ENCODE measurements around the gene TBC1D2B. TPM values are rescaled to one million over a fixed set of nuclear protein-coding genes. Genes with fewer than 3 reads are reported as not detected.
A peak's percentile ranks its signal among the peaks of the same experiment; 100 is the strongest.

The TBC1D2B gene
- total RNA-seq, 4 donors from 2014 or later = 32.4 to 41.7 (median 35.3) TPM

DNA sequence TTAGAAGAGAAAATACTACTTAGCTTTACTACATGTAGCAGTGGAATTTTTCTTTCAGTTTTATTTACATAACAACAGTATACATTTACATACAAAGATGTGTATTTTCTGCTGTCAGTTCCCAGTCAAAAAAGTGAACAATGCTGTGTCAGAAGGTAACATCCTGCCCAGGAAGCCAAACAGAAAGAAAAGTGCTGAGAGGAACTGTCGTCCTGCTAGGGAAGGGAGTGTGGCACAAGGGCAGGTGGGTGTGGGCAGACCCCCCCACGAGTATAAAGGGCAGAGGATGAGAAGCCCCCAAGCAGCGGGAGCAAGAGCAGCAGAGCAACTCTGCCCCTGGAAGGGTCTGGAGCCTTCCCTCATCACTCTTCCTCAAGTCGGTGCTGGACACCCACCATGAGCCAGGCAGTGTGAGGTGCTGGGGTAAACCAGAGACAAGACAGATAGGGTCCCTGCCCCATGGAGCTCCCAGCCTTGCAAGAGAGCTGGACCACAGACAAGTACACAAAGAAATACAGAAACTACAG is 39.7 kb downstream of the TBC1D2B start:
- WGBS, 2 donors = 61 to 70% methylated on average over 4 of the region's 4 CpGs
- no peak for DNase-seq (ENCODE audit: low spot score in 2 of 2)
- no peak overlapping the region for H3K4me3 ChIP-seq (ENCODE audit: low read depth, poor library complexity, severe bottlenecking)
- TF ChIP-seq, protein P1, sequence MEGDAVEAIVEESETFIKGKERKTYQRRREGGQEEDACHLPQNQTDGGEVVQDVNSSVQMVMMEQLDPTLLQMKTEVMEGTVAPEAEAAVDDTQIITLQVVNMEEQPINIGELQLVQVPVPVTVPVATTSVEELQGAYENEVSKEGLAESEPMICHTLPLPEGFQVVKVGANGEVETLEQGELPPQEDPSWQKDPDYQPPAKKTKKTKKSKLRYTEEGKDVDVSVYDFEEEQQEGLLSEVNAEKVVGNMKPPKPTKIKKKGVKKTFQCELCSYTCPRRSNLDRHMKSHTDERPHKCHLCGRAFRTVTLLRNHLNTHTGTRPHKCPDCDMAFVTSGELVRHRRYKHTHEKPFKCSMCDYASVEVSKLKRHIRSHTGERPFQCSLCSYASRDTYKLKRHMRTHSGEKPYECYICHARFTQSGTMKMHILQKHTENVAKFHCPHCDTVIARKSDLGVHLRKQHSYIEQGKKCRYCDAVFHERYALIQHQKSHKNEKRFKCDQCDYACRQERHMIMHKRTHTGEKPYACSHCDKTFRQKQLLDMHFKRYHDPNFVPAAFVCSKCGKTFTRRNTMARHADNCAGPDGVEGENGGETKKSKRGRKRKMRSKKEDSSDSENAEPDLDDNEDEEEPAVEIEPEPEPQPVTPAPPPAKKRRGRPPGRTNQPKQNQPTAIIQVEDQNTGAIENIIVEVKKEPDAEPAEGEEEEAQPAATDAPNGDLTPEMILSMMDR (IDR thresholded peaks at IDR 0.05) = no peak
- TF ChIP-seq POLR2A (IDR thresholded peaks at IDR 0.05) = no peak
- intact Hi-C loops (cut with DNase I; ENCODE audit: low total_unique reads) = no loop called here

DNA sequence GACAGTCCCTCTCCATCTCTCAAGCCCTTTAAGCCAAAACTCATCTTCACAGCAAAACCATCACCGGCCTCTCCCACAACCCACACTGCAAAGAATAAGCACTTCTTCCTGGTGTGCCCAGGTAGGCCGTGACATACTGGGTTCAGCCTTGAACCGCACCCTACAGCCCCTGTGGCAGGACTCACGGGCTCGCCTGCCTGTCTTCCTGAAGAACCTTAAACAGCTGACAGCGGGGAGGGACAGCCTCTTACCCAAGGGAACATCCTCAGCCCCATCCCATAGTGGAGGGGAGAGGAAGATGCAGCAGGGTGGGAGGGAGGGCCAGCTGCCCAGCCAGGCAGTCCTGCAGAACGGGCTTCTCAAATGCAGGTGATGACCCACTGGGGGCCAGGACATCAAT is 40.2 kb downstream of the TBC1D2B start:
- TF ChIP-seq POLR2A (IDR thresholded peaks at IDR 0.05) = no peak
- TF ChIP-seq, protein P1 (IDR thresholded peaks at IDR 0.05) = no peak
- whole genome bisulfite sequencing, 2 donors = 70 to 77% methylated on average over 7 of the region's 7 CpGs

DNA sequence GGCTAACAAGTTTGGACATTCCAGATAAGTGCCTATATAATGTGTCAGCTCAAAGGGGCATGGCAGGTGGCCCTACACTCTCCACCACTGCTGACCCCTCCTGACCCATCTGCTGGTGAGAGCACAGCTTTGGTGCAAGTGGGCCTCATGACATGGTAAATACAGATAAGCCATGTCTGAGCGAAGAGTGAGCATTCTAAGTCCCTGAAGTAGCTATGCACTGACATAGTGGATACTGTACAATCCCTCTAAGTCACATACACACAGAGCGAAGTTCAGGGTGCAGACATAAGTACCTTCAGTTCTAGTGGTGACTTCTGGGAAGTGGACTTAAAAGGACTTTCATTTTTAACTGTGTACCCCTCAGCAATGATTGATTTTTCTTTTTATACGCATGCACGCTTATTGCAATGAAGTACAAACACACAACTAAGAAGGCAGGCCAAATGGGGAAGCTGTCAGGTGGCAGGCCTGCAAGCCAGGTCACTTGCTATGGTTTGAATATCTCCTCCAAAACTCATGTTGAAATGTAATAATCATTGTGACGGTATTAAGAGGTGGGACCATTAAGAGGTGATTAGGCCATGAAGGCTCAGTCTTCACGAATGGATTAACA is 41.5 kb downstream of the TBC1D2B start:
- peak in 1 of 2 donors; percentile 52 for DNase-seq (ENCODE audit: low spot score in 2 of 2)
- no peak overlapping the region for H3K4me3 ChIP-seq (ENCODE audit: low read depth, poor library complexity, severe bottlenecking)
- 86 to 94% methylated on average over 6 of the region's 6 CpGs for WGBS, 2 donors
- TF ChIP-seq, protein P1 (IDR thresholded peaks at IDR 0.05) = no peak
- no peak for TF ChIP-seq POLR2A (IDR thresholded peaks at IDR 0.05)
- intact Hi-C loops (cut with DNase I; ENCODE audit: low total_unique reads) = no loop called here

More for the DNA sequence above, 40.2 kb downstream of the TBC1D2B start:
- H3K4me3 ChIP-seq (ENCODE audit: low read depth, poor library complexity, severe bottlenecking) = no peak overlapping the region
- intact Hi-C loops (cut with DNase I; ENCODE audit: low total_unique reads) = no loop called here
- DNase-seq (ENCODE audit: low spot score in 2 of 2) = no peak

DNA sequence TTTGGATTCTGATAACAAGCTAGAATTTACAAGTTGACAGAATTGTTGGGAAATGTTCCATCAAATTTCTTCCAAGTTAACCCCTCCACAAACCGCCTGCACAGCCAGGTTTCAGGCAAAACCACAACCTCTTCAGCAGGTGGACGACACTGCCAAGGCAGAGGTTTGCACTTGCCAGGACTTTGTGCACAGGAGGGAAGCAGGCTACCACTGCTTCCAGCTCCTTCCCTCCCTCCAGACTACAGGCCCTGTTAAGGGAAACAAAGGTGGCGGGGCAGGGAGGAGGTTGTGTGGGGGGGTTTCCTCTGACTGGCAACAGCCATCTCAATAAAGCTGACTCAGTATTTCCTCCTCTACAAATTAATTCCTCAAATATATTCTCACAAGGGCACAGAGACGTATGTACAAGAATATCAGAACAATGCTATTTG is 42.2 kb downstream of the TBC1D2B start:
- intact Hi-C loops (cut with DNase I; ENCODE audit: low total_unique reads) = no loop called here
- peak in 1 of 2 donors; percentile 78 for DNase-seq (ENCODE audit: low spot score in 2 of 2)
- TF ChIP-seq, protein P1 (IDR thresholded peaks at IDR 0.05) = no peak
- TF ChIP-seq POLR2A (IDR thresholded peaks at IDR 0.05) = no peak

DNA sequence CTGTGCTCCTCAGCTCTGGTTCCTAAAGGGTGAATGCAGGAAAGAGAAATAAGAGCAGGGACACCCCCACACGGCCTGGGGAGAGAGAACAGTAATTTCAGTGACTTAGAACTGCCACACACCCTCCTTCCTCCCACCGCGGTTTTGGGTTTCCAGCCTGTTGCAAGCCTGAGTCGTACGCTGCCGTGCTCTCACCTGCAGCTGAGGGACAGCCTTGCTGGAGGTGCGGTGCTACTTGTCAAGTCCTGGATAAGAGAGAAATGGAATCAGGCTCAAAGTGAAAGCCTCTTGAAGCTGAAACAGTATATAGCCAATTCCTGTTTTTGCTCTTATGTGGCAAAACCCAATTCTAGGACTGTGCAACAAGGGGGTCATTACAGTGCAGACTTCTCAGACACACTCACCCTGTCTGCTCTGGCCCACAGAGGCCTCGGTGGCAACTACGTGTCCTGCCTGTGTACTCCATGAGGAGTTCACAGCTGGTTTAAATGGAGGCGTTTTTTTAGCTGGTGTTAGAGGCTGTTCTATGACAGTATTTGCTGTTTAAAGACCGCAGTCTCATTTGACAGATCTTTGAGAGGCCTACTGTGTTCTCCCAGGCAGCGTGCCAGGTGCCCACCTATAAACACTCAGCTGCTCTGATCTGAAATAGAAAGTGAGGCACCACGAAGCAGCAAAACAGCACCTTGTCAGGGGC is 42.9 kb downstream of the TBC1D2B start:
- no peak overlapping the region for H3K4me3 ChIP-seq (ENCODE audit: low read depth, poor library complexity, severe bottlenecking)
- WGBS, 2 donors = 49 to 51% methylated on average over 13 of the region's 13 CpGs
- peak in 1 of 2 donors; percentile 86 for DNase-seq (ENCODE audit: low spot score in 2 of 2)
- no peak for TF ChIP-seq POLR2A (IDR thresholded peaks at IDR 0.05)
- TF ChIP-seq, protein P1 (IDR thresholded peaks at IDR 0.05) = no peak
- intact Hi-C loops (cut with DNase I; ENCODE audit: low total_unique reads) = no loop called here

More for the DNA sequence above, 42.2 kb downstream of the TBC1D2B start:
- 54 to 55% methylated on average over 4 of the region's 4 CpGs for WGBS, 2 donors
- H3K4me3 ChIP-seq (ENCODE audit: low read depth, poor library complexity, severe bottlenecking) = no peak overlapping the region

Data from lower leg skin (tissue), 4 donors.